ENCODE measurements around the gene PAM16.

- TF ChIP-seq CTCF (IDR thresholded peaks at IDR 0.05; ENCODE audit: low read depth, low read length, missing input control) (no peak), SP1 (IDR thresholded peaks at IDR 0.05) (no peak), REST (IDR thresholded peaks at IDR 0.05) (no peak), EGR1 (IDR thresholded peaks at IDR 0.05; ENCODE audit: low read depth in 2 of 2) (no peak), HNF4A (conservative IDR thresholded peaks at IDR 0.05) (no peak), GABPA (IDR thresholded peaks at IDR 0.05 in 1 of 2, conservative IDR thresholded peaks at IDR 0.05 in 1 of 2) (no peak), YY1 (IDR thresholded peaks at IDR 0.05) (no peak), RXRA (IDR thresholded peaks at IDR 0.05) (no peak), RAD21 (IDR thresholded peaks at IDR 0.05) (no peak)
- TF ChIP-seq, protein P1, sequence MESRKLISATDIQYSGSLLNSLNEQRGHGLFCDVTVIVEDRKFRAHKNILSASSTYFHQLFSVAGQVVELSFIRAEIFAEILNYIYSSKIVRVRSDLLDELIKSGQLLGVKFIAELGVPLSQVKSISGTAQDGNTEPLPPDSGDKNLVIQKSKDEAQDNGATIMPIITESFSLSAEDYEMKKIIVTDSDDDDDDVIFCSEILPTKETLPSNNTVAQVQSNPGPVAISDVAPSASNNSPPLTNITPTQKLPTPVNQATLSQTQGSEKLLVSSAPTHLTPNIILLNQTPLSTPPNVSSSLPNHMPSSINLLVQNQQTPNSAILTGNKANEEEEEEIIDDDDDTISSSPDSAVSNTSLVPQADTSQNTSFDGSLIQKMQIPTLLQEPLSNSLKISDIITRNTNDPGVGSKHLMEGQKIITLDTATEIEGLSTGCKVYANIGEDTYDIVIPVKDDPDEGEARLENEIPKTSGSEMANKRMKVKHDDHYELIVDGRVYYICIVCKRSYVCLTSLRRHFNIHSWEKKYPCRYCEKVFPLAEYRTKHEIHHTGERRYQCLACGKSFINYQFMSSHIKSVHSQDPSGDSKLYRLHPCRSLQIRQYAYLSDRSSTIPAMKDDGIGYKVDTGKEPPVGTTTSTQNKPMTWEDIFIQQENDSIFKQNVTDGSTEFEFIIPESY (IDR thresholded peaks at IDR 0.05): no peak
These were observed 13.0 kb downstream of the PAM16 start for GRCh38 chr16:4338125-4338582.
